GM04503 (cell line): ENCODE data around the gene CD151.
A peak's percentile ranks its signal among the peaks of the same experiment; 100 is the strongest.

Experiments
- DNase-seq: peaks from one replicate; pipeline ENCODE4 v3.0.0-alpha.2; 2012; ENCODE audit warnings: low read depth

Gene CD151

GRCh38 chr11:797296-798092 lies 35.3 kb upstream of the CD151 start:
- DNase-seq: peak; percentile 42

GRCh38 chr11:798093-798713 lies 34.5 kb upstream of the CD151 start, which contains the start of gene SLC25A22:
TSS of gene SLC25A22 (minus strand) at chr11:798281. CDS start at chr11:795006, 3,275 bp downstream.
- no peak for DNase-seq

- no peak for DNase-seq
Measured at GRCh38 chr11:799641-800316, 33.0 kb upstream of the CD151 start.

- DNase-seq: no peak
Measured at GRCh38 chr11:800473-800872, 32.3 kb upstream of the CD151 start.

GRCh38 chr11:801097-801780 lies 31.5 kb upstream of the CD151 start:
- no peak for DNase-seq

GRCh38 chr11:802018-802617 lies 30.6 kb upstream of the CD151 start:
- no peak for DNase-seq

- no peak for DNase-seq
Measured at GRCh38 chr11:802693-803466, 29.9 kb upstream of the CD151 start.

- no peak for DNase-seq
Measured at GRCh38 chr11:803467-803742, 29.3 kb upstream of the CD151 start.

GRCh38 chr11:803770-804598 lies 28.8 kb upstream of the CD151 start:
- DNase-seq: no peak

GRCh38 chr11:804599-804964 lies 28.2 kb upstream of the CD151 start:
- DNase-seq: no peak

- no peak for DNase-seq
Measured at GRCh38 chr11:808427-809286, 24.1 kb upstream of the CD151 start.

GRCh38 chr11:809287-810039 lies 23.3 kb upstream of the CD151 start, which contains the start of gene RPLP2:
TSS of gene RPLP2 (plus strand) at chr11:809967. CDS start at chr11:810235, 268 bp downstream.
- peak; percentile 81 for DNase-seq

- no peak for DNase-seq
Measured at GRCh38 chr11:810040-810567, 22.6 kb upstream of the CD151 start.

GRCh38 chr11:811446-812245 lies 21.1 kb upstream of the CD151 start:
- DNase-seq: no peak

- DNase-seq: no peak
Measured at GRCh38 chr11:812390-812789, 20.4 kb upstream of the CD151 start.

GRCh38 chr11:813072-813455 lies 19.7 kb upstream of the CD151 start:
- no peak for DNase-seq

GRCh38 chr11:813456-814096 lies 19.2 kb upstream of the CD151 start:
- no peak for DNase-seq
